ENCODE results near the gene CD300C.

The CD300C gene

DNA sequence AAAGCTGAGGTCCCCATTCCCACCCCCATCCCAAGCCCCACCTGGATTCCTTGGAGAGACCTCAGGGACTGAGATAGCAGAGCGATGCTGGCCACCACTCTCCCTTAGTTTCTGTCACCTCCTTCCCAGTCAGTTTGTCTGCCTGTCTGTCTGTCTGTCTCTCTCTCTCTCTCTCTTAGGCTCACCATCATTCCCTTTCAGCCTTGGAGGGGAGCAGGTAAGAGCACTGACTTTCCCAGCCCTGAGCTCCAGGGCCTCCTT, 20.5 kb downstream of the CD300C start:
- ChIA-PET POLR2A (no interaction called here), CTCF (interaction anchor here (0.9 to 1.4 kb wide), 4 partner anchors 25 to 158 kb away, joined by 3 to 5 read pairs (median 4); no protein-coding TSS in a partner anchor)
- DNase-seq (ENCODE audit: extremely low spot score): no peak
- TF ChIP-seq CTCF (IDR thresholded peaks at IDR 0.05; ENCODE audit: control extremely low read depth, extremely low read depth, low read depth, missing control alignments): no peak

GRCh38 chr17:74524653-74525464, 21.1 kb downstream of the CD300C start:
- no peak for DNase-seq (ENCODE audit: extremely low spot score)
- CTCF ChIA-PET: interaction anchor here (0.9 to 1.4 kb wide), 4 partner anchors 25 to 157 kb away, joined by 3 to 5 read pairs (median 4); no protein-coding TSS in a partner anchor
- POLR2A ChIA-PET: no interaction called here
- TF ChIP-seq CTCF (IDR thresholded peaks at IDR 0.05; ENCODE audit: control extremely low read depth, extremely low read depth, low read depth, missing control alignments): no peak

GRCh38 chr17:74523308-74523707, 22.6 kb downstream of the CD300C start:
- ChIA-PET POLR2A (no interaction called here), CTCF (interaction anchor here (0.7 to 2.2 kb wide), 2 partner anchors 148 to 156 kb away, joined by 3 to 6 read pairs; partner anchors contain the start of gene GPR142)
- DNase-seq (ENCODE audit: extremely low spot score): no peak
- no peak for TF ChIP-seq CTCF (IDR thresholded peaks at IDR 0.05; ENCODE audit: control extremely low read depth, extremely low read depth, low read depth, missing control alignments)

- TF ChIP-seq CTCF (IDR thresholded peaks at IDR 0.05; ENCODE audit: control extremely low read depth, extremely low read depth, low read depth, missing control alignments): no peak
- DNase-seq (ENCODE audit: extremely low spot score): peak; percentile 12
- ChIA-PET POLR2A (no interaction called here), CTCF (interaction anchor here (2.2 kb wide), 1 partner anchor 155 kb away, joined by 6 read pairs; the partner anchor contains the start of gene GPR142)
Measured at GRCh38 chr17:74522381-74523105, 23.4 kb downstream of the CD300C start.

DNA sequence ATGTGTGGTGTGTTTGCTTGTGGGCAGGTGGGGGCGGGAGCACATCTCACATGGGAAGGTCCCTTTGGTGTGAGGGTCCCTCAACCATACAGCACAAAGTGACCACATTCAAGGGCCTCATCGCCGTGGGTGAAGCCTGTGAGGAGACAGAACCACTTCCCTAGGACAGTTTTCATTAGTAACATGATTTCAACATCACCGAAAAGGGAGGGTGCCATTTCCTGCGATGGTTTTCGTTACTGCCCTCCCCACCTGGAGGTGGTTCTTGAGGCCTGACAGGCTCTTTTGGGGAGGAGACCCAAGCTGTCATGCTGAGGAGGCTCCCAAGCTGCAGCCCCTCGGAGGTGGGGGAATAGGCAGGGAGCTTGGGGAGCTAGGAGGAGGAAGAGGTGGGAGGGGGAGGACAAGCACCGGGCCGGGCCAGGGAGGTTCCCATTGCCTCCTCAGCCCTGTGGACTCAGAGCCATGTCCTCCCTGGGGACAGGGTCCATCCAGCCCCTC, 24.2 kb downstream of the CD300C start:
- ChIA-PET POLR2A (no interaction called here), CTCF (interaction anchor here (1.0 to 2.2 kb wide), 3 partner anchors 10 to 154 kb away, joined by 3 to 6 read pairs (median 4); partner anchors contain the start of gene GPR142)
- DNase-seq (ENCODE audit: extremely low spot score): peak; percentile 66
- no peak for TF ChIP-seq CTCF (IDR thresholded peaks at IDR 0.05; ENCODE audit: control extremely low read depth, extremely low read depth, low read depth, missing control alignments)

GRCh38 chr17:74520790-74521480, 25.0 kb downstream of the CD300C start:
- TF ChIP-seq CTCF (IDR thresholded peaks at IDR 0.05; ENCODE audit: control extremely low read depth, extremely low read depth, low read depth, missing control alignments): no peak
- no peak for DNase-seq (ENCODE audit: extremely low spot score)
- CTCF ChIA-PET: interaction anchor here (0.8 to 1.4 kb wide), 5 partner anchors 9 to 45 kb away, joined by 3 to 6 read pairs (median 3); no protein-coding TSS in a partner anchor
- POLR2A ChIA-PET: no interaction called here

Measured in GM10248 (cell line).